A673 (cell line): ENCODE results near the gene KBTBD2.

ENCODE experiments used
- EZH2 ChIP-seq: fragments of 200-600 bp; sonication (generic); IDR thresholded peaks from 2 replicates; pipeline ENCODE4 v1.6.1; 2017; ENCODE audit warnings: borderline replicate concordance, low read depth, mild to moderate bottlenecking, mixed read lengths, antibody characterized with exemption, low read length; ENCODE audit not compliant: poor library complexity, severe bottlenecking
- TF ChIP-seq, protein P1 (sequence below): fragments of 300-800, 200-600 bp; sonication (generic); conservative IDR thresholded peaks from 2 replicates; pipeline ENCODE4 v1.5.1; 2017; ENCODE audit warnings: low read depth, mild to moderate bottlenecking, antibody characterized with exemption, low read length, moderate library complexity, mixed read lengths

DNA sequence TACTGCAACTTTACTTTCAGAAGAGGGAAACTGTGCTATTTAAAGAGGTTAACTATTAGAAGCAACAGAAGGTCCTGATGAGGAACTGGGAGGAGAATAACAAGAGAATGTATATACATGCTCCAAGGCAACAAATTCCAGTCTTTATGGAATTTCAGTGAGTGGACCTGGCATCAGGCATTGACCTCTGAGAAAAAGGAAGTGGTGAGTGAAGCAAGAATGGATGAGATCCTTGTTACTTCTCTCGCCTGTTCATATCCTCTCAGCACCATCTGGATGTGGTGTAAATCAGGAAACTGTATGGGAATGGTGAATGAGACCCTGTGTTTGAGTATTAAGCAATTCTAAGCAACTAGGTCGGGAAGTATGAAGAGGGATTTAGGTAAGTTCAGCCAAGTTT, 30.3 kb upstream of the KBTBD2 start:
- TF ChIP-seq, protein P1, sequence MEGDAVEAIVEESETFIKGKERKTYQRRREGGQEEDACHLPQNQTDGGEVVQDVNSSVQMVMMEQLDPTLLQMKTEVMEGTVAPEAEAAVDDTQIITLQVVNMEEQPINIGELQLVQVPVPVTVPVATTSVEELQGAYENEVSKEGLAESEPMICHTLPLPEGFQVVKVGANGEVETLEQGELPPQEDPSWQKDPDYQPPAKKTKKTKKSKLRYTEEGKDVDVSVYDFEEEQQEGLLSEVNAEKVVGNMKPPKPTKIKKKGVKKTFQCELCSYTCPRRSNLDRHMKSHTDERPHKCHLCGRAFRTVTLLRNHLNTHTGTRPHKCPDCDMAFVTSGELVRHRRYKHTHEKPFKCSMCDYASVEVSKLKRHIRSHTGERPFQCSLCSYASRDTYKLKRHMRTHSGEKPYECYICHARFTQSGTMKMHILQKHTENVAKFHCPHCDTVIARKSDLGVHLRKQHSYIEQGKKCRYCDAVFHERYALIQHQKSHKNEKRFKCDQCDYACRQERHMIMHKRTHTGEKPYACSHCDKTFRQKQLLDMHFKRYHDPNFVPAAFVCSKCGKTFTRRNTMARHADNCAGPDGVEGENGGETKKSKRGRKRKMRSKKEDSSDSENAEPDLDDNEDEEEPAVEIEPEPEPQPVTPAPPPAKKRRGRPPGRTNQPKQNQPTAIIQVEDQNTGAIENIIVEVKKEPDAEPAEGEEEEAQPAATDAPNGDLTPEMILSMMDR = no peak
- TF ChIP-seq EZH2 = no peak
